ENCODE data around the gene PRR35. TPM values are rescaled to one million over a fixed set of nuclear protein-coding genes. Genes with fewer than 3 reads are reported as not detected.

The PRR35 gene
- total and polyA plus RNA-seq, 12 donors = not detected

DNA sequence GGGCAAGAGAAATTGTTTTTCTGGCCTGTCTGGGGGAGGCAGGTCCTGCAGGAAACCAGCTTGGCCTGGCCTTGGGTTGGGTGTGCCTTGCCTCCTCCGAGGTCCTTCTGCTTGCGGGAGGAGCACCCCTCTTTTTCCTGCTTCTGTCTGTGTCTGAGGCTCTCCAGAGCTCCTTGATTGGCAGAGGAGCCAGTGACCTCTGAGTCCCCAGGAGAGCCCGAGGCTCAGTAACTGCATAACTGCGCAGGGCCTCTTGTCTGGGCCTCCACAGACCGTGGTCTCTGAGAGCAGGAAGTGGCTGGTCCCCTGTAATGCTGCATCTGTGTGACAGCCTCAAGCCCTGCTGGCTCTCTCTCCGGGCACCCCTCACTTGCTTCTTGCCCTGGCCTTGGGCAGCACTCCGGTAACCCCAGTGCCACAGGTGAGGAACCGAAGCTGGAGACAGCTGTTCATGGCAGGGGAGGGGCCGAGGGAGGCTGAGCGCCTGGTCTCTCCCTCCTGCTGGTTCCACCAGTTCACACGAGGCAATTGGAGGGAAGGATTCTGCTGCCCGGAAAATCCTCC is 31.1 kb upstream of the PRR35 start:
- WGBS, 2 donors = 51 to 63% methylated on average over 12 of the region's 12 CpGs
- ATAC-seq = no peak

DNA sequence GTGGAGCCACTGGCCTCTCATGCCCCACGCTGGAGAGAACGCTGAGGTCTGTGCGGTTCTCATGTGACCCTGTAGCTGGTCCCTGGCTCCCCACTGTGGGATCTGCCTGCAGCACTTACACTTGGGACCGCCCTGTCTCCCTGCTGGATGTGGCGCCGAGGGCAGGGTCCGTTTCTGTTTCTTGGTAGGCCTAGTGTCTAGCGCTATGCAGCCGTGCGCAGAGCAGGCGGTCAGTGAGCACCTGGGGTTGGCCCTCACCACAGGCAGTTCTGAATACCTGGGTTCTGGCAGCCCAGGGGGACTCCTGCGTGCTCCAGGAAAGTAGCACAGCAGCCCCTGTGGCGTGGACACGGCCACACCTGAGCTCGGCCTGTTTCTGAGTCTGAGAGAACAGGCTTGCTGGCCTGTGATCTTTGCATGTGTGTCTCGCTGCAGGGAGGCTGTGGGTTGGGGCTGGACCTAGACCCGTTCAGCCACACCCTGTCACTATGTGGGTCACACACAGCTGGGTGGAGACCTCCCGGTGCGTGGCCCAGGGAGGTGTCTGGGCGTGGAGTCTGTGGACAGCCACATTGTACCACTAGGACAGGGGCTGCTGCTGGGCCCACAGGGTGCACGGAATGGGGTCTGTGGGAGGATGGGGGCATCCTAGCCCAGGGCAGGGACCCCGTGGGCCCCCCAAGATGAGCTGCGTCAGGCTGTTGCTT is 29.9 kb upstream of the PRR35 start:
- Histone ChIP-seq H3K27me3 (no peaks in the 10 kb centered on the region), H3K9me3 (no peaks in the 10 kb centered on the region), H3K4me1 (peaks cover 26 to 75% (median 53%) of the 10 kb centered on the region in 9 donors), H3K36me3 (peaks cover 0 to 6% (median 0%) of the 10 kb centered on the region in 9 donors), H3K4me3 (no peak overlapping the region), H3K27ac (peak overlapping the region in 3 of 10 donors; percentile 17 to 90 (median 89))
- ATAC-seq (no peak), DNase-seq (no peak)
- intact Hi-C loops (cut with DNase I) = no loop called here
- TF ChIP-seq, protein P1, sequence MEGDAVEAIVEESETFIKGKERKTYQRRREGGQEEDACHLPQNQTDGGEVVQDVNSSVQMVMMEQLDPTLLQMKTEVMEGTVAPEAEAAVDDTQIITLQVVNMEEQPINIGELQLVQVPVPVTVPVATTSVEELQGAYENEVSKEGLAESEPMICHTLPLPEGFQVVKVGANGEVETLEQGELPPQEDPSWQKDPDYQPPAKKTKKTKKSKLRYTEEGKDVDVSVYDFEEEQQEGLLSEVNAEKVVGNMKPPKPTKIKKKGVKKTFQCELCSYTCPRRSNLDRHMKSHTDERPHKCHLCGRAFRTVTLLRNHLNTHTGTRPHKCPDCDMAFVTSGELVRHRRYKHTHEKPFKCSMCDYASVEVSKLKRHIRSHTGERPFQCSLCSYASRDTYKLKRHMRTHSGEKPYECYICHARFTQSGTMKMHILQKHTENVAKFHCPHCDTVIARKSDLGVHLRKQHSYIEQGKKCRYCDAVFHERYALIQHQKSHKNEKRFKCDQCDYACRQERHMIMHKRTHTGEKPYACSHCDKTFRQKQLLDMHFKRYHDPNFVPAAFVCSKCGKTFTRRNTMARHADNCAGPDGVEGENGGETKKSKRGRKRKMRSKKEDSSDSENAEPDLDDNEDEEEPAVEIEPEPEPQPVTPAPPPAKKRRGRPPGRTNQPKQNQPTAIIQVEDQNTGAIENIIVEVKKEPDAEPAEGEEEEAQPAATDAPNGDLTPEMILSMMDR (IDR thresholded peaks at IDR 0.05) = no peak
- WGBS, 2 donors = 89 to 92% methylated on average over 23 of the region's 23 CpGs

More for the DNA sequence above, 31.1 kb upstream of the PRR35 start:
- intact Hi-C loops (cut with DNase I) = loop anchor here in 2 of 10 donors (5.0 kb wide), 2 partner anchors 38 to 102 kb away; partner anchors contain the start of genes NHLRC4 (in 1 of the 2), PIGQ (in 1 of the 2) and RAB11FIP3 (in 1 of the 2)
- H3K36me3 ChIP-seq = peaks cover 0 to 6% (median 0%) of the 10 kb centered on the region in 9 donors
- TF ChIP-seq, protein P1 (IDR thresholded peaks at IDR 0.05) = no peak
- no peaks in the 10 kb centered on the region for H3K9me3 ChIP-seq
- no peak for DNase-seq
- peak overlapping the region; percentile 32 to 99 (median 86) for H3K27ac ChIP-seq
- H3K4me1 ChIP-seq = peaks cover 23 to 71% (median 56%) of the 10 kb centered on the region in 9 donors
- no peaks in the 10 kb centered on the region for H3K27me3 ChIP-seq
- peak overlapping the region in 9 of 10 donors; percentile 64 to 93 (median 78) for H3K4me3 ChIP-seq

DNA sequence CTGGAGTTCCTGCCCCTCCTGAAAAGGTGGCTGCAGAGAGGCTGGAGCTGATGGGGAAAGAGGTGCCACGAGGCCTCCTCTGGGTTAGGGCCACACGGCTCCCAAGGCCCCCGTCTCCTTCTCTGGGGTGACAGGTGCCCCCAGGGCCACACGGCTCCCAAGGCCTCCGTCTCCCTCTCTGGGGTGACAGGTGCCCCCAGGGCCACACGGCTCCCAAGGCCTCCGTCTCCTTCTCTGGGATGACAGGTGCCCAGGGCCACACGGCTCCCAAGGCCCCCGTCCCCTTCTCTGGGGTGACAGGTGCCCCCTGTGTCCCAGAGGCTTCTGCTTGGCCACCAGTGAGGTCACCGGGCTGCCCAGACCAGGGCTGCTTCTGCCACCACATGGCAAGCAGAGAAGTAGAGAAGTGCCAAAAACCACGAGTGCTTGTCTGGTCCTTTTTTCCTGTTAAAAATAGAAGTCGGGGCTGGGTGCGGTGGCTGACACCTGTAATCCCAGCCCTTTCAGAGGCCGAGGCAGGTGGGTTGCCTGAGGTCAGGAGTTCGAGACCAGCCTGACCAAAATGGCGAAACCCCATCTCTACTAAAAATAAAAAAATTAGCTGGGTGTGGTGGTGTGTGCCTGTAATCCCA is 28.6 kb upstream of the PRR35 start:
- Histone ChIP-seq H3K36me3 (peaks cover 0 to 7% (median 0%) of the 10 kb centered on the region in 9 donors), H3K27me3 (no peaks in the 10 kb centered on the region), H3K9me3 (no peaks in the 10 kb centered on the region), H3K4me3 (no peak overlapping the region), H3K4me1 (peaks cover 19 to 66% (median 40%) of the 10 kb centered on the region in 9 donors), H3K27ac (no peak overlapping the region)
- WGBS, 2 donors = 85 to 90% methylated on average over 16 of the region's 16 CpGs
- TF ChIP-seq, protein P1 (IDR thresholded peaks at IDR 0.05) = no peak
- ATAC-seq = no peak
- intact Hi-C loops (cut with DNase I) = no loop called here
- no peak for DNase-seq

DNA sequence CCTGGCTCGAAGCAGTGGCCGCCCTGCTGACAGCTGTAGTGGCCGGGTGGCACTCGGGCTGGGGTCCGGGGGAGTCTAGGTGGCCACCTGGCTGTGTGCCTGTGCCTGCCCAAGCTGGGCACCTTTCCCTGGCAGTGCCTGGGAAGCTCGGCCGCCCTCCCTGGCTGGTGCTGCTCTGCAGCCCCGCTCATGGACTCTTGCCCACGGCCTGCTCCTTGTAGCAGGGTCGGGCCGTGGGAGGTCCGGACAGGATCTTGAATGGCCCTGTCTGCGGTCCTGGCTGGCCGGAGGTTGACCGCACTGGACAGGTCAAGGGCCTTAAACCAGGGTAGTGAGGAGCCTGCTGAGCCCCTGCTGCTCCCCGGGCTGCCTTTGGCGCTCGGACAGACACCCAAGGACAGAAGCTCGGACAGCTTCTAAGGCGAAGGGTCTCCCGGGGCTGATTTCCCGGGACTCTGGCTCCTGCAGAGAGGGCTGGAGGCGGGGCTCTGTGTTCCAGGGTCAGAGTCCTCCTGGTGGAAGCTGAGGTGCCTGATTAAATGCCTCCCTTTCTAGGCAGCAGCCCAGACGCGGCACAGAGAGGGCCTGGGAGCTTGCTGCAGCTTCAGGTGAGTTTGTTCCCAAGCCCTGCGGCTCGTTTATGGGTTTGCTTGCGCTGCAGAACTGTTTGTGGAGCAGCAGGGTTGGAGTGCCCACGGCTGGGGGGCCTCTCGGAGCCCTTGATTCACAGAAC is 26.6 kb upstream of the PRR35 start:
- intact Hi-C loops (cut with DNase I) = no loop called here
- ATAC-seq (no peak), DNase-seq (no peak)
- H3K27ac ChIP-seq = no peak overlapping the region
- no peak overlapping the region for H3K4me3 ChIP-seq
- H3K9me3 ChIP-seq = no peaks in the 10 kb centered on the region
- TF ChIP-seq, protein P1 (IDR thresholded peaks at IDR 0.05) = no peak
- WGBS, 2 donors = 69 to 74% methylated on average over 30 of the region's 30 CpGs
- peaks cover 0 to 26% (median 0%) of the 10 kb centered on the region in 9 donors for H3K36me3 ChIP-seq
- H3K4me1 ChIP-seq = peaks cover 11 to 61% (median 32%) of the 10 kb centered on the region in 9 donors
- H3K27me3 ChIP-seq = no peaks in the 10 kb centered on the region

Data from heart right ventricle (tissue), 16 donors.